SK-N-SH (cell line): ENCODE measurements around the gene PHF1. TPM values are rescaled to one million over a fixed set of nuclear protein-coding genes. Genes with fewer than 3 reads are reported as not detected.
A peak's percentile ranks its signal among the peaks of the same experiment; 100 is the strongest.
"Not testable (repeated sequence)": the region's sequence is repeated elsewhere in the genome, so short reads cannot be mapped to it uniquely, and the experiment has no call there.

Experiments
- CTCF ChIA-PET: fragments of 300-600, 350-600 bp; formaldehyde crosslinking; extraction: SDS; loops from one replicate; lab custom pipeline; 2021; lab: Yijun Ruan, JAX
- POLR2A ChIA-PET: fragments of 350-600 bp; sonication (Branson Sonifier 250); formaldehyde crosslinking; extraction: SDS; loops from one replicate; lab custom pipeline; 2020; ENCODE audit warnings: antibody characterized with exemption, inconsistent platforms; lab: Yijun Ruan, JAX
- DNase-seq: peaks from one replicate; pipeline ENCODE4 v3.0.0; 2012
- H2AFZ ChIP-seq: fragments of 200-600 bp; sonication (generic); 2 replicates; pipeline ENCODE4 v1.8.1; 2016; ENCODE audit warnings: antibody characterized with exemption, mild to moderate bottlenecking, low read depth
- H3F3A ChIP-seq: fragments of 200-600 bp; sonication (generic); replicated peaks from 2 replicates; pipeline ENCODE3; 2016; ENCODE audit warnings: antibody characterized with exemption, mild to moderate bottlenecking; ENCODE audit not compliant: insufficient read depth
- H3K27ac ChIP-seq, 2 experiments: fragments of 200-500 bp in 1 of 2; fragments of 200-600 bp in 1 of 2; sonication (Bioruptor generic) in 1 of 2; sonication (generic), shearing (Covaris generic) in 1 of 2; 2 replicates each; pipeline versions ENCODE4 v1.5.1 to v1.6.1; 2014 to 2016; ENCODE audit warnings: low read depth in 2 of 2, inconsistent platforms in 1 of 2, low read length in 1 of 2, mild to moderate bottlenecking in 1 of 2, mixed read lengths in 1 of 2
- H3K27me3 ChIP-seq: fragments of 200-600 bp; sonication (generic), shearing (Covaris generic); 2 replicates; pipeline ENCODE4 v1.6.1; 2016; ENCODE audit warnings: mixed run types; ENCODE audit not compliant: insufficient read depth
- H3K36me3 ChIP-seq, 2 experiments: fragments of 200-500 bp in 1 of 2; fragments of 200-600 bp in 1 of 2; sonication (Bioruptor generic) in 1 of 2; sonication (generic) in 1 of 2; replicated peaks in 1 of 2; 2 replicates each; pipeline versions ENCODE3 to v1.5.1; 2014 to 2016; ENCODE audit warnings: low read length in 1 of 2, mild to moderate bottlenecking in 1 of 2; ENCODE audit not compliant: insufficient read depth in 2 of 2, control insufficient read depth in 1 of 2
- H3K4me1 ChIP-seq, 2 experiments: fragments of 200-500 bp in 1 of 2; fragments of 200-600 bp in 1 of 2; sonication (Bioruptor generic) in 1 of 2; sonication (generic), shearing (Covaris generic) in 1 of 2; 2 replicates each; pipeline versions ENCODE4 v1.5.1 to v1.6.1; 2014 to 2016; ENCODE audit warnings: low read depth in 1 of 2, low read length in 1 of 2, mixed run types in 1 of 2; ENCODE audit not compliant: insufficient read depth in 2 of 2, control insufficient read depth in 1 of 2
- H3K4me2 ChIP-seq: fragments of 200-600 bp; sonication (generic), shearing (Covaris generic); 2 replicates; pipeline ENCODE4 v1.6.1; 2017; ENCODE audit warnings: mixed run types
- H3K4me3 ChIP-seq, 2 experiments: fragments of 200-500 bp in 1 of 2; fragments of 200-600 bp in 1 of 2; sonication (Bioruptor generic) in 1 of 2; sonication (generic), shearing (Covaris generic) in 1 of 2; 2 replicates each; pipeline versions ENCODE4 v1.5.1 to v1.8.1; 2014 to 2016; ENCODE audit warnings: low read depth in 2 of 2, inconsistent platforms in 1 of 2, low read length in 1 of 2, mild to moderate bottlenecking in 1 of 2, mixed read lengths in 1 of 2, moderate library complexity in 1 of 2
- H3K79me2 ChIP-seq: fragments of 200-600 bp; sonication (generic); 2 replicates; pipeline ENCODE4 v1.8.1; 2017; ENCODE audit warnings: mild to moderate bottlenecking; ENCODE audit not compliant: insufficient read depth
- H3K9ac ChIP-seq: fragments of 200-600 bp; sonication (generic); 2 replicates; pipeline ENCODE4 v1.6.1; 2017; ENCODE audit warnings: mixed run types
- H3K9me2 ChIP-seq: fragments of 200-600 bp; sonication (generic); 2 replicates; pipeline ENCODE4 v1.6.1; 2017; ENCODE audit warnings: mixed run types
- H3K9me3 ChIP-seq: fragments of 200-600 bp; sonication (generic); 2 replicates; pipeline ENCODE4 v1.6.1; 2017; ENCODE audit warnings: mixed run types, mild to moderate bottlenecking, moderate library complexity
- H4K20me1 ChIP-seq: fragments of 200-600 bp; sonication (generic); 2 replicates; pipeline ENCODE4 v1.6.1; 2017; ENCODE audit warnings: mild to moderate bottlenecking, mixed run types; ENCODE audit not compliant: insufficient read depth
- CTCF ChIP-seq: fragments of 200-600 bp; sonication (generic); IDR thresholded peaks from 2 replicates; pipeline ENCODE4 v1.6.1; 2017; ENCODE audit warnings: antibody characterized with exemption, mild to moderate bottlenecking, moderate library complexity
- FOXM1 ChIP-seq: IDR thresholded peaks from 2 replicates; pipeline ENCODE4 v1.4.0; 2012; ENCODE audit warnings: low read depth, mild to moderate bottlenecking
- MXI1 ChIP-seq: IDR thresholded peaks from 2 replicates; pipeline ENCODE4 v1.6.1; 2012; ENCODE audit warnings: mild to moderate bottlenecking, low read depth, low read length, improper control_type of control experiment
- NRF1 ChIP-seq: IDR thresholded peaks from 2 replicates; pipeline ENCODE4 v1.6.1; 2012; ENCODE audit warnings: low read depth, mild to moderate bottlenecking, low read length
- POLR2AphosphoS5 ChIP-seq: IDR thresholded peaks from 2 replicates; pipeline ENCODE4 v1.6.1; 2012; ENCODE audit warnings: low read depth, low read length
- RFX5 ChIP-seq: IDR thresholded peaks from 2 replicates; pipeline ENCODE4 v1.6.1; 2012; ENCODE audit warnings: mild to moderate bottlenecking, improper control_type of control experiment, low read length
- SIN3A ChIP-seq: IDR thresholded peaks from 2 replicates; pipeline ENCODE4 v1.6.1; 2012; ENCODE audit warnings: low read depth, mild to moderate bottlenecking, low read length, moderate library complexity, borderline replicate concordance
- WGBS: methylation state at CpG from one replicate; pipeline ENCODE4 v1.1.6; 2017; ENCODE audit warnings: low lambda C conversion rate; 5-methylcytosine and 5-hydroxymethylcytosine counted together
- polyA plus RNA-seq, 3 experiments: library from polyadenylated mRNA; depleted of rRNA; stranded (reverse); fragments of >200 nt; gene quantifications; 2 replicates each; pipeline ENCODE4 v1.2.3, GENCODE V29; 2012

Gene PHF1
- 48.7 and 59.0 TPM in 2 replicates for polyA plus RNA-seq (2012; rRNA removed)
- 17.7 and 25.5 TPM in 2 replicates for polyA plus RNA-seq (2012; cell fraction: cytosol; rRNA removed)
- 250 and 323 TPM in 2 replicates for polyA plus RNA-seq (2012; cell fraction: nucleus; rRNA removed)

GRCh38 chr6:33410711-33411631, at the start of gene PHF1:
PHF1 (plus strand) TSS chr6:33411014; CDS start chr6:33412264, 1,250 bp downstream.
- WGBS = 3% methylated on average over 28 of the region's 67 CpGs
- peak; percentile 94 for DNase-seq
- TF ChIP-seq POLR2AphosphoS5 (peak; percentile 6; the same call in 1 of the 2 replicates), RFX5 (no peak), FOXM1 (no peak), SIN3A (0 out of 2 replicates have a peak, but pooled peaks have one; percentile 20), NRF1 (no peak), MXI1 (0 out of 2 replicates have a peak, but pooled peaks have one; percentile 3), CTCF (0 out of 2 replicates have a peak, but pooled peaks have one; percentile 19)
- Histone ChIP-seq H3K27me3 (no peaks in the 10 kb centered on the region), H3K9me2 (no peaks in the 10 kb centered on the region), H3K4me2 (peak within 1 kb of the TSS; percentile 87), H3K79me2 (peaks cover 47% of the 10 kb centered on the region), H4K20me1 (0 out of 2 replicates have a peak, but pooled peaks cover 5% of the 10 kb centered on the region), H3K27ac (peak within 1 kb of the TSS; percentile 83 to 95), H2AFZ (peak within 1 kb of the TSS; percentile 85; the same call in 1 of the 2 replicates), H3K4me1 (peaks cover 3 to 25% of the 10 kb centered on the region in 2 experiments), H3K9ac (peak within 1 kb of the TSS; percentile 90), H3K9me3 (no peaks in the 10 kb centered on the region), H3K36me3 (peaks cover 18 to 45% of the 10 kb centered on the region in 2 experiments), H3K4me3 (peak within 1 kb of the TSS; percentile 76), H3F3A (peaks cover 47% of the 10 kb centered on the region)
- ChIA-PET POLR2A (interaction anchor here (0.7 to 0.8 kb wide), 2 partner anchors 93 to 98 kb away, joined by 3 read pairs; partner anchors contain the start of gene ZBTB22), CTCF (interaction anchor here (0.9 to 3.1 kb wide), 5 partner anchors 14 to 134 kb away, joined by 3 to 10 read pairs (median 3); partner anchors contain the start of gene B3GALT4)

- H3K36me3 ChIP-seq, DNase-seq, H3K9me2 ChIP-seq, H2AFZ ChIP-seq, H3K79me2 ChIP-seq, H3K4me3 ChIP-seq, H3K27me3 ChIP-seq, H3K27ac ChIP-seq, H3K4me2 ChIP-seq, H4K20me1 ChIP-seq, H3K4me1 ChIP-seq, H3F3A ChIP-seq, H3K9ac ChIP-seq, H3K9me3 ChIP-seq: not testable (repeated sequence)
- POLR2A ChIA-PET = interaction anchor here (0.7 kb wide), 1 partner anchor 821 kb away, joined by 4 read pairs; no protein-coding TSS in a partner anchor
- 93% methylated on average over 12 of the region's 12 CpGs for WGBS
- CTCF ChIA-PET = interaction anchor here (1.1 to 1.3 kb wide), 2 partner anchors 11 to 27 kb away, joined by 3 to 4 read pairs; no protein-coding TSS in a partner anchor
Observed at GRCh38 chr6:33363486-33363885, 47.3 kb upstream of the PHF1 start.

- not testable (repeated sequence) for H3K36me3 ChIP-seq, H3K27ac ChIP-seq, H3K27me3 ChIP-seq, H3K9ac ChIP-seq, H3K4me2 ChIP-seq, H3K4me3 ChIP-seq, H3K9me3 ChIP-seq, DNase-seq, H3K79me2 ChIP-seq, H3F3A ChIP-seq, H3K4me1 ChIP-seq, H3K9me2 ChIP-seq, H4K20me1 ChIP-seq, H2AFZ ChIP-seq
- ChIA-PET CTCF (interaction anchor here (0.8 to 1.3 kb wide), 4 partner anchors 10 to 26 kb away, joined by 3 to 7 read pairs (median 4); no protein-coding TSS in a partner anchor), POLR2A (interaction anchor here (0.7 kb wide), 1 partner anchor 820 kb away, joined by 4 read pairs; no protein-coding TSS in a partner anchor)
- 32% methylated on average over 6 of the region's 8 CpGs for WGBS
Observed at GRCh38 chr6:33364475-33365205, 46.2 kb upstream of the PHF1 start.

- H3K9ac ChIP-seq, H3K27ac ChIP-seq, H3K4me2 ChIP-seq, H3K4me3 ChIP-seq, H3K79me2 ChIP-seq, H3F3A ChIP-seq, H3K9me3 ChIP-seq, H2AFZ ChIP-seq, H3K4me1 ChIP-seq, H4K20me1 ChIP-seq, H3K9me2 ChIP-seq, H3K27me3 ChIP-seq, H3K36me3 ChIP-seq, POLR2A ChIA-PET, DNase-seq: not testable (repeated sequence)
- CTCF ChIA-PET = interaction anchor here (0.8 kb wide), 1 partner anchor 10 kb away, joined by 4 read pairs; no protein-coding TSS in a partner anchor
- WGBS = no CpG with 5 or more reads among the region's 10 CpGs
Observed at GRCh38 chr6:33365206-33365971, 45.4 kb upstream of the PHF1 start.
